K562 (cell line): Measurements from ENCODE around the gene PHLDA3. TPM values are rescaled to one million over a fixed set of nuclear protein-coding genes. Genes with fewer than 3 reads are reported as not detected.

Experiments used
- BRD9 ChIP-seq: fragments of 450-650 bp; IDR thresholded peaks from 2 replicates; pipeline ENCODE4 v1.6.1; 2018; ENCODE audit warnings: low read depth; ENCODE audit not compliant: partially characterized antibody
- HMG20B ChIP-seq: fragments of 250-450 bp; sonication (Bioruptor Pico); IDR thresholded peaks from 2 replicates; pipeline ENCODE4 v1.5.0; 2021; ENCODE audit warnings: mild to moderate bottlenecking
- IRF2 ChIP-seq: sonication (generic); formaldehyde crosslinking; IDR thresholded peaks from 2 replicates; pipeline ENCODE4 v1.8.1; 2022; ENCODE audit warnings: mild to moderate bottlenecking, missing genetic modification reagents
- NR3C1 ChIP-seq: sonication (generic); formaldehyde crosslinking; IDR thresholded peaks from 2 replicates; pipeline ENCODE4 v1.8.1; 2022; ENCODE audit warnings: missing genetic modification reagents
- NR4A1 ChIP-seq, 2 experiments: fragments of 250-450 bp in 1 of 2; fragments of 450-650 bp in 1 of 2; sonication (Bioruptor Pico) in 1 of 2; IDR thresholded peaks; 2 replicates each; pipeline versions ENCODE4 v1.4.0 to v1.6.1; 2016 to 2020; ENCODE audit warnings: mild to moderate bottlenecking in 2 of 2, missing compliant biosample characterization in 1 of 2, missing genetic modification characterization in 1 of 2, moderate library complexity in 1 of 2
- PPARD ChIP-seq: fragments of 250-450 bp; sonication (Bioruptor Pico); IDR thresholded peaks from 2 replicates; pipeline ENCODE4 v1.8.0; 2022; ENCODE audit warnings: inconsistent platforms, mild to moderate bottlenecking, moderate library complexity
- TCF7L2 ChIP-seq: fragments of 150-350 bp; IDR thresholded peaks from 2 replicates; pipeline ENCODE4 v1.6.1; 2016; ENCODE audit warnings: low read depth, mild to moderate bottlenecking, low read length, moderate library complexity
- THRAP3 ChIP-seq: fragments of 450-650 bp; IDR thresholded peaks from 2 replicates; pipeline ENCODE4 v1.6.1; 2016; ENCODE audit warnings: mild to moderate bottlenecking, inconsistent platforms, borderline replicate concordance
- ZC3H4 ChIP-seq: sonication (generic); formaldehyde crosslinking; IDR thresholded peaks from 2 replicates; pipeline ENCODE4 v1.9.0; 2021; ENCODE audit warnings: missing genetic modification reagents, borderline replicate concordance
- polyA plus RNA-seq, 8 experiments: library from polyadenylated mRNA; depleted of rRNA in 4 of 8; stranded (reverse) in 5 of 8; unstranded in 3 of 8; fragments of >200 nt; fragmentation: Nextera tagmentation in 2 of 8; fragmentation: Illumina TruSeq in 1 of 8; extraction: Ambion mirVana in 2 of 8; extraction: Trizol in 1 of 8; gene quantifications; 2 replicates each; pipeline versions ENCODE4 v1.2.1 to v1.2.3, GENCODE V29; 2011 to 2014; ENCODE audit warnings: inconsistent platforms in 1 of 8, missing spikeins in 1 of 8
- total RNA-seq, 7 experiments: library from RNA; depleted of rRNA in 6 of 7; stranded (reverse); fragments of >200 nt in 6 of 7; fragmentation: Illumina TruSeq in 2 of 7; extraction: Trizol in 2 of 7; gene quantifications; 2 replicates each; pipeline versions ENCODE4 v1.2.1 to v1.2.3, GENCODE V29; 2011 to 2021; ENCODE audit warnings: low replicate concordance in 1 of 7
- TF ChIP-seq, protein P1 (sequence below): fragments of 200-800 bp; sonication (Bioruptor generic); IDR thresholded peaks from 2 replicates; pipeline ENCODE4 v1.6.1; 2016; ENCODE audit warnings: missing genetic modification characterization, missing compliant biosample characterization
- TF ChIP-seq, protein P2 (sequence below): IDR thresholded peaks from 2 replicates; pipeline ENCODE4 v1.6.1; 2011; ENCODE audit warnings: borderline replicate concordance, low read depth, mild to moderate bottlenecking, moderate library complexity, low read length; ENCODE audit not compliant: insufficient read depth, poor library complexity, severe bottlenecking
- TF ChIP-seq, protein P3 (sequence below), 2 experiments: fragments of 250-450 bp in 1 of 2; fragments of 450-650 bp in 1 of 2; sonication (Bioruptor Pico) in 1 of 2; IDR thresholded peaks; 2 replicates each; pipeline versions ENCODE4 v1.6.1 to v1.8.0; 2016 to 2021; ENCODE audit warnings: mild to moderate bottlenecking in 2 of 2, moderate library complexity in 2 of 2, missing compliant biosample characterization in 1 of 2, missing genetic modification characterization in 1 of 2

The PHLDA3 gene
- total and polyA plus RNA-seq, 9 of the 15 experiments (the other 6 are each of a cell fraction or from before 2014, with no cell fraction given): 0.11 to 0.27 TPM; not detected in 7

DNA sequence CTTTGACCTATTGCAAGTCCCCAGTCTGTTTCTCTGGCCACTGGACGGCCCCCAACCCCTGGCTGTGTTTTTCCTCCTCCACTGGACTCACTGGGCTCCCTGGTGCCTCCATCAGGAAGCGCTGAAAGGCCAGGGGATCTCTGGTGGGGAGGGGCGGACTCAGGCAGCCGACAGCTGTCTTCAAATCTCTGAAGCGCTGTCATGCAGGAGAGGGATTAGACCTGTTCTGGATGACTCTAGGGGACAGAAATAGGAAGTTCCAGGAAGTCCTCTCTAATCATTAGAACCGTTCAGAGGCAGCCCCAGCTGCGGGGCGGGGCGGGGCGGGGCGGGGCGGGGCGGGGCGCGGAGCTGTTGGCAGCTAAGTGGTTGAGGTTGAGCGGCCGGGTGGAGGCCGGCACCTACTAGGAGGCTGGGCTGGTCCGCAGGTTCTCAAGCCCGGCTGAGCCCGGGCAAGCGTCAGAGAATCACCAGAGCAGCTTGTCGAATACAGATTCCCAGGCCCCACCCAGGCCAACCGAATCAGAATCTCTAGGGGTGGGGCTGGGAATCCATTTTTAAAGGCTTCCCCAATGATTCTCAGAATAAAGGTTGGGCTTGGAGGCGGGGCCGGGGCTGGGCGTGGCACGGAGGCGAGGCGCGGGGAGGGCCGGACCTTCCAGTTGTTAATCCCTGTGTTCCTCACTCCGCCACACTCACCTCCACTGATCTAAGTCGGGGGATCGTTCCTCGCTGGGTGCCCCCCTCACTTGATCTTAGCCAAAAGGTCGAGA is 11.4 kb upstream of the PHLDA3 start (continued):
- TF ChIP-seq, protein P1, sequence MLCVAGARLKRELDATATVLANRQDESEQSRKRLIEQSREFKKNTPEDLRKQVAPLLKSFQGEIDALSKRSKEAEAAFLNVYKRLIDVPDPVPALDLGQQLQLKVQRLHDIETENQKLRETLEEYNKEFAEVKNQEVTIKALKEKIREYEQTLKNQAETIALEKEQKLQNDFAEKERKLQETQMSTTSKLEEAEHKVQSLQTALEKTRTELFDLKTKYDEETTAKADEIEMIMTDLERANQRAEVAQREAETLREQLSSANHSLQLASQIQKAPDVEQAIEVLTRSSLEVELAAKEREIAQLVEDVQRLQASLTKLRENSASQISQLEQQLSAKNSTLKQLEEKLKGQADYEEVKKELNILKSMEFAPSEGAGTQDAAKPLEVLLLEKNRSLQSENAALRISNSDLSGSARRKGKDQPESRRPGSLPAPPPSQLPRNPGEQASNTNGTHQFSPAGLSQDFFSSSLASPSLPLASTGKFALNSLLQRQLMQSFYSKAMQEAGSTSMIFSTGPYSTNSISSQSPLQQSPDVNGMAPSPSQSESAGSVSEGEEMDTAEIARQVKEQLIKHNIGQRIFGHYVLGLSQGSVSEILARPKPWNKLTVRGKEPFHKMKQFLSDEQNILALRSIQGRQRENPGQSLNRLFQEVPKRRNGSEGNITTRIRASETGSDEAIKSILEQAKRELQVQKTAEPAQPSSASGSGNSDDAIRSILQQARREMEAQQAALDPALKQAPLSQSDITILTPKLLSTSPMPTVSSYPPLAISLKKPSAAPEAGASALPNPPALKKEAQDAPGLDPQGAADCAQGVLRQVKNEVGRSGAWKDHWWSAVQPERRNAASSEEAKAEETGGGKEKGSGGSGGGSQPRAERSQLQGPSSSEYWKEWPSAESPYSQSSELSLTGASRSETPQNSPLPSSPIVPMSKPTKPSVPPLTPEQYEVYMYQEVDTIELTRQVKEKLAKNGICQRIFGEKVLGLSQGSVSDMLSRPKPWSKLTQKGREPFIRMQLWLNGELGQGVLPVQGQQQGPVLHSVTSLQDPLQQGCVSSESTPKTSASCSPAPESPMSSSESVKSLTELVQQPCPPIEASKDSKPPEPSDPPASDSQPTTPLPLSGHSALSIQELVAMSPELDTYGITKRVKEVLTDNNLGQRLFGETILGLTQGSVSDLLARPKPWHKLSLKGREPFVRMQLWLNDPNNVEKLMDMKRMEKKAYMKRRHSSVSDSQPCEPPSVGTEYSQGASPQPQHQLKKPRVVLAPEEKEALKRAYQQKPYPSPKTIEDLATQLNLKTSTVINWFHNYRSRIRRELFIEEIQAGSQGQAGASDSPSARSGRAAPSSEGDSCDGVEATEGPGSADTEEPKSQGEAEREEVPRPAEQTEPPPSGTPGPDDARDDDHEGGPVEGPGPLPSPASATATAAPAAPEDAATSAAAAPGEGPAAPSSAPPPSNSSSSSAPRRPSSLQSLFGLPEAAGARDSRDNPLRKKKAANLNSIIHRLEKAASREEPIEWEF (CRISPR knock-in tag): no peak
- TF ChIP-seq HMG20B (CRISPR knock-in tag): no peak
- TF ChIP-seq, protein P2, sequence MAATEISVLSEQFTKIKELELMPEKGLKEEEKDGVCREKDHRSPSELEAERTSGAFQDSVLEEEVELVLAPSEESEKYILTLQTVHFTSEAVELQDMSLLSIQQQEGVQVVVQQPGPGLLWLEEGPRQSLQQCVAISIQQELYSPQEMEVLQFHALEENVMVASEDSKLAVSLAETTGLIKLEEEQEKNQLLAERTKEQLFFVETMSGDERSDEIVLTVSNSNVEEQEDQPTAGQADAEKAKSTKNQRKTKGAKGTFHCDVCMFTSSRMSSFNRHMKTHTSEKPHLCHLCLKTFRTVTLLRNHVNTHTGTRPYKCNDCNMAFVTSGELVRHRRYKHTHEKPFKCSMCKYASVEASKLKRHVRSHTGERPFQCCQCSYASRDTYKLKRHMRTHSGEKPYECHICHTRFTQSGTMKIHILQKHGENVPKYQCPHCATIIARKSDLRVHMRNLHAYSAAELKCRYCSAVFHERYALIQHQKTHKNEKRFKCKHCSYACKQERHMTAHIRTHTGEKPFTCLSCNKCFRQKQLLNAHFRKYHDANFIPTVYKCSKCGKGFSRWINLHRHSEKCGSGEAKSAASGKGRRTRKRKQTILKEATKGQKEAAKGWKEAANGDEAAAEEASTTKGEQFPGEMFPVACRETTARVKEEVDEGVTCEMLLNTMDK: no peak
- no peak for TF ChIP-seq NR4A1 (CRISPR knock-in tag; IDR thresholded peaks at IDR 0.05)
- TF ChIP-seq NR4A1 (tag; IDR thresholded peaks at IDR 0.05): no peak
- TF ChIP-seq BRD9: no peak
- TF ChIP-seq TCF7L2: no peak
- TF ChIP-seq THRAP3: no peak
- TF ChIP-seq PPARD (CRISPR knock-in tag): no peak
- TF ChIP-seq ZC3H4 (CRISPR knock-in tag): no peak
- TF ChIP-seq IRF2 (CRISPR knock-in tag): no peak
- TF ChIP-seq, protein P3, sequence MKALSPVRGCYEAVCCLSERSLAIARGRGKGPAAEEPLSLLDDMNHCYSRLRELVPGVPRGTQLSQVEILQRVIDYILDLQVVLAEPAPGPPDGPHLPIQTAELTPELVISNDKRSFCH (CRISPR knock-in tag; IDR thresholded peaks at IDR 0.05): no peak
- TF ChIP-seq, protein P3 (tag; IDR thresholded peaks at IDR 0.05): no peak
- no peak for TF ChIP-seq NR3C1 (CRISPR knock-in tag)
